K562 (cell line): ENCODE results near the gene KATNB1. TPM values are rescaled to one million over a fixed set of nuclear protein-coding genes. Genes with fewer than 3 reads are reported as not detected.
A peak's percentile ranks its signal among the peaks of the same experiment; 100 is the strongest.

ENCODE experiments used
- BACH1 ChIP-seq: fragments of 200-800 bp; sonication (Bioruptor generic); IDR thresholded peaks from 2 replicates; pipeline ENCODE4 v1.6.1; 2016; ENCODE audit warnings: missing genetic modification characterization, missing compliant biosample characterization
- FOXA1 ChIP-seq: fragments of 450-650 bp; IDR thresholded peaks from 2 replicates; pipeline ENCODE4 v1.6.1; 2016; ENCODE audit warnings: mild to moderate bottlenecking, borderline replicate concordance
- FOXJ2 ChIP-seq: fragments of 200-800 bp; sonication (Bioruptor generic); IDR thresholded peaks from 2 replicates; pipeline ENCODE4 v1.6.1; 2016; ENCODE audit warnings: missing genetic modification characterization, missing compliant biosample characterization
- JUN ChIP-seq, 2 experiments: sonication (generic) in 1 of 2; formaldehyde crosslinking in 1 of 2; IDR thresholded peaks; 2 replicates each; pipeline versions ENCODE4 v1.6.1 to v1.8.0; 2012 to 2022; ENCODE audit warnings: borderline replicate concordance in 2 of 2, mild to moderate bottlenecking in 2 of 2, improper control_type of control experiment in 1 of 2, low read depth in 1 of 2, low read length in 1 of 2, missing genetic modification reagents in 1 of 2
- NR2C2 ChIP-seq, 2 experiments: fragments of 200-800 bp in 1 of 2; sonication (Bioruptor generic) in 1 of 2; sonication (generic) in 1 of 2; formaldehyde crosslinking in 1 of 2; IDR thresholded peaks; 2 replicates each; pipeline versions ENCODE4 v1.6.1 to v1.8.0; 2016 to 2022; ENCODE audit warnings: mild to moderate bottlenecking in 1 of 2, missing compliant biosample characterization in 1 of 2, missing genetic modification characterization in 1 of 2, missing genetic modification reagents in 1 of 2
- PCBP1 ChIP-seq: fragments of 200-400 bp; formaldehyde crosslinking; IDR thresholded peaks from 2 replicates; pipeline ENCODE4 v1.6.1; 2018; ENCODE audit warnings: mild to moderate bottlenecking, low read depth, low read length; ENCODE audit not compliant: poor library complexity, severe bottlenecking
- PURB ChIP-seq: sonication (generic); formaldehyde crosslinking; IDR thresholded peaks from 2 replicates; pipeline ENCODE4 v1.9.0; 2021; ENCODE audit warnings: low read depth, mild to moderate bottlenecking, missing genetic modification reagents
- RCOR1 ChIP-seq, 2 experiments: IDR thresholded peaks; 2 replicates each; pipeline ENCODE4 v1.6.1; 2012; ENCODE audit warnings: low read depth in 2 of 2, low read length in 2 of 2, borderline replicate concordance in 1 of 2, improper control_type of control experiment in 1 of 2
- RFX7 ChIP-seq: fragments of 250-450 bp; sonication (Bioruptor Pico); IDR thresholded peaks from 2 replicates; pipeline ENCODE4 v1.5.1; 2021; ENCODE audit warnings: mild to moderate bottlenecking
- SRSF9 ChIP-seq: fragments of 200-400 bp; formaldehyde crosslinking; IDR thresholded peaks from 2 replicates; pipeline ENCODE4 v1.6.1; 2017; ENCODE audit warnings: low read depth, low read length, borderline replicate concordance
- U2AF1 ChIP-seq: fragments of 200-400 bp; formaldehyde crosslinking; optimal IDR thresholded peaks from 2 replicates; pipeline ENCODE3; 2017; ENCODE audit warnings: mild to moderate bottlenecking, low read depth, low read length, moderate library complexity
- ZNF436 ChIP-seq: fragments of 250-450, 450-650 bp; sonication (Bioruptor Pico); formaldehyde crosslinking; IDR thresholded peaks from 2 replicates; pipeline ENCODE4 v1.7.0; 2020; ENCODE audit warnings: mild to moderate bottlenecking
- polyA plus RNA-seq, 8 experiments: library from polyadenylated mRNA; depleted of rRNA in 4 of 8; stranded (reverse) in 5 of 8; unstranded in 3 of 8; fragments of >200 nt; fragmentation: Nextera tagmentation in 2 of 8; fragmentation: Illumina TruSeq in 1 of 8; extraction: Ambion mirVana in 2 of 8; extraction: Trizol in 1 of 8; gene quantifications; 2 replicates each; pipeline versions ENCODE4 v1.2.1 to v1.2.3, GENCODE V29; 2011 to 2014; ENCODE audit warnings: inconsistent platforms in 1 of 8, missing spikeins in 1 of 8
- total RNA-seq, 7 experiments: library from RNA; depleted of rRNA in 6 of 7; stranded (reverse); fragments of >200 nt in 6 of 7; fragmentation: Illumina TruSeq in 2 of 7; extraction: Trizol in 2 of 7; gene quantifications; 2 replicates each; pipeline versions ENCODE4 v1.2.1 to v1.2.3, GENCODE V29; 2011 to 2021; ENCODE audit warnings: low replicate concordance in 1 of 7
- TF ChIP-seq, protein P1 (sequence below): fragments of 250-450 bp; sonication (Bioruptor Pico); IDR thresholded peaks from 2 replicates; pipeline ENCODE4 v1.8.0; 2022; ENCODE audit warnings: moderate library complexity, mild to moderate bottlenecking, inconsistent platforms
- TF ChIP-seq, protein P2 (sequence below): fragments of 250-450 bp; sonication (Bioruptor Pico); IDR thresholded peaks from 2 replicates; pipeline ENCODE4 v1.4.0; 2020; ENCODE audit warnings: mild to moderate bottlenecking, moderate library complexity, borderline replicate concordance
- TF ChIP-seq, protein P3 (sequence below): sonication (generic); formaldehyde crosslinking; IDR thresholded peaks from 2 replicates; pipeline ENCODE4 v1.8.1; 2022; ENCODE audit warnings: missing genetic modification reagents
- TF ChIP-seq, protein P4 (sequence below): sonication (generic); formaldehyde crosslinking; IDR thresholded peaks from 2 replicates; pipeline ENCODE4 v1.8.0; 2022; ENCODE audit warnings: mild to moderate bottlenecking, low read depth, missing genetic modification reagents
- TF ChIP-seq, protein P5 (sequence below): fragments of 450-650 bp; formaldehyde crosslinking; IDR thresholded peaks from 2 replicates; pipeline ENCODE4 v1.4.0; 2022; ENCODE audit warnings: missing genetic modification characterization
- TF ChIP-seq, protein P6 (sequence below): sonication (generic); IDR thresholded peaks from 2 replicates; pipeline ENCODE4 v1.6.1; 2016

KATNB1 gene
- total and polyA plus RNA-seq, 9 of the 15 experiments (the other 6 are each of a cell fraction or from before 2014, with no cell fraction given), result 1.2 to 52.6 (median 21.9) TPM

DNA sequence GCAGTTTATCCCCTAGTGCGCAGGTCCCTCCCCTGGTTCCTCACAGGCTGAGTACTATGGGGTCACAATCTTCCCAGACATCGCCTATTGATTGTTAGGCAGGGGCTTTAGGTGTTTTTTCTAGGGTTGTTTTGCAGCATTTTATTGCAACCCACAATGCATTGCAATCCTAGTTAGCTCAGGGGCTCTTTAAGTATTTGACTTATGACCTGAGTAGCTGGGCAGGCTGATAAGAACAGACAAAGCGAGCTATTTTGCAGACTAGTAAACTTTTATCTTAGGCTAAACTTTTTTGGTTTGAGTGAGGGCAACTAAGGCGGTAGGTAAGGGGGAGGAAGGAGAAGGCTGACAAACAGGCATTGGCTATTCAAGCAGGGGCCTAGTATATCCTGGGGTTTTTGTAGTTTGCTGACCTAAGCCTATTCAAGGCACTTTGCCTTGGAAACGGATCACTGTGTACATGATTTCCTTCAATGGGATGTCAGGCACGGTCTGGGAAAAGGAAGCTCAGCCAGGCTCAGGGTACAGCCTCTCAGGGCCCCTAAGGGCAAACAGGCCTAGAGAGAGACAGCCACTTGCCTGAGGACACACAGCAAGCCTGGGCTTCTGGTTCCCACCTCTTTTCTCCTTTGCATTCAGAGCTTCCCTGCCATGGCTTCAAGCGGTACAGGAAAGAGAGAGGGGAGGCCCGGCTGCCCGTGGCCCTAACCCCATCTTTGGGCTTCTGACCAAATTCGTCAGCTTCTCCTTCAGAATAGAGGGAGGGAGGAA, 34.6 kb upstream of the KATNB1 start (continued):
- TF ChIP-seq RCOR1 (IDR thresholded peaks at IDR 0.05; ENCODE audit: borderline replicate concordance in 1 of 2, low read depth in 2 of 2, low read length in 2 of 2) (no peak), NR2C2 (CRISPR knock-in tag; IDR thresholded peaks at IDR 0.05) (peak; percentile 41; the same call in 1 of the 2 replicates), NR2C2 (tag; IDR thresholded peaks at IDR 0.05) (peak; percentile 94), BACH1 (tag) (no peak), ZNF436 (CRISPR knock-in tag) (no peak), RFX7 (CRISPR knock-in tag) (no peak), U2AF1 (no peak), JUN (IDR thresholded peaks at IDR 0.05; ENCODE audit: borderline replicate concordance, low read depth, low read length) (no peak), JUN (CRISPR knock-in tag; IDR thresholded peaks at IDR 0.05; ENCODE audit: borderline replicate concordance) (no peak), FOXA1 (no peak), FOXJ2 (no peak), PCBP1 (no peak), PURB (CRISPR knock-in tag) (no peak), SRSF9 (no peak)
- TF ChIP-seq, protein P1, sequence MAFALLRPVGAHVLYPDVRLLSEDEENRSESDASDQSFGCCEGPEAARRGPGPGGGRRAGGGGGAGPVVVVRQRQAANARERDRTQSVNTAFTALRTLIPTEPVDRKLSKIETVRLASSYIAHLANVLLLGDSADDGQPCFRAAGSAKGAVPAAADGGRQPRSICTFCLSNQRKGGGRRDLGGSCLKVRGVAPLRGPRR (CRISPR knock-in tag), result no peak
- TF ChIP-seq, protein P2, sequence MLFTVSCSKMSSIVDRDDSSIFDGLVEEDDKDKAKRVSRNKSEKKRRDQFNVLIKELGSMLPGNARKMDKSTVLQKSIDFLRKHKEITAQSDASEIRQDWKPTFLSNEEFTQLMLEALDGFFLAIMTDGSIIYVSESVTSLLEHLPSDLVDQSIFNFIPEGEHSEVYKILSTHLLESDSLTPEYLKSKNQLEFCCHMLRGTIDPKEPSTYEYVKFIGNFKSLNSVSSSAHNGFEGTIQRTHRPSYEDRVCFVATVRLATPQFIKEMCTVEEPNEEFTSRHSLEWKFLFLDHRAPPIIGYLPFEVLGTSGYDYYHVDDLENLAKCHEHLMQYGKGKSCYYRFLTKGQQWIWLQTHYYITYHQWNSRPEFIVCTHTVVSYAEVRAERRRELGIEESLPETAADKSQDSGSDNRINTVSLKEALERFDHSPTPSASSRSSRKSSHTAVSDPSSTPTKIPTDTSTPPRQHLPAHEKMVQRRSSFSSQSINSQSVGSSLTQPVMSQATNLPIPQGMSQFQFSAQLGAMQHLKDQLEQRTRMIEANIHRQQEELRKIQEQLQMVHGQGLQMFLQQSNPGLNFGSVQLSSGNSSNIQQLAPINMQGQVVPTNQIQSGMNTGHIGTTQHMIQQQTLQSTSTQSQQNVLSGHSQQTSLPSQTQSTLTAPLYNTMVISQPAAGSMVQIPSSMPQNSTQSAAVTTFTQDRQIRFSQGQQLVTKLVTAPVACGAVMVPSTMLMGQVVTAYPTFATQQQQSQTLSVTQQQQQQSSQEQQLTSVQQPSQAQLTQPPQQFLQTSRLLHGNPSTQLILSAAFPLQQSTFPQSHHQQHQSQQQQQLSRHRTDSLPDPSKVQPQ, result no peak
- TF ChIP-seq, protein P3, sequence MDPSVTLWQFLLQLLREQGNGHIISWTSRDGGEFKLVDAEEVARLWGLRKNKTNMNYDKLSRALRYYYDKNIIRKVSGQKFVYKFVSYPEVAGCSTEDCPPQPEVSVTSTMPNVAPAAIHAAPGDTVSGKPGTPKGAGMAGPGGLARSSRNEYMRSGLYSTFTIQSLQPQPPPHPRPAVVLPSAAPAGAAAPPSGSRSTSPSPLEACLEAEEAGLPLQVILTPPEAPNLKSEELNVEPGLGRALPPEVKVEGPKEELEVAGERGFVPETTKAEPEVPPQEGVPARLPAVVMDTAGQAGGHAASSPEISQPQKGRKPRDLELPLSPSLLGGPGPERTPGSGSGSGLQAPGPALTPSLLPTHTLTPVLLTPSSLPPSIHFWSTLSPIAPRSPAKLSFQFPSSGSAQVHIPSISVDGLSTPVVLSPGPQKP (CRISPR knock-in tag), result no peak
- TF ChIP-seq, protein P4, sequence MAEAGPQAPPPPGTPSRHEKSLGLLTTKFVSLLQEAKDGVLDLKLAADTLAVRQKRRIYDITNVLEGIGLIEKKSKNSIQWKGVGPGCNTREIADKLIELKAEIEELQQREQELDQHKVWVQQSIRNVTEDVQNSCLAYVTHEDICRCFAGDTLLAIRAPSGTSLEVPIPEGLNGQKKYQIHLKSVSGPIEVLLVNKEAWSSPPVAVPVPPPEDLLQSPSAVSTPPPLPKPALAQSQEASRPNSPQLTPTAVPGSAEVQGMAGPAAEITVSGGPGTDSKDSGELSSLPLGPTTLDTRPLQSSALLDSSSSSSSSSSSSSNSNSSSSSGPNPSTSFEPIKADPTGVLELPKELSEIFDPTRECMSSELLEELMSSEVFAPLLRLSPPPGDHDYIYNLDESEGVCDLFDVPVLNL (CRISPR knock-in tag), result no peak
- TF ChIP-seq, protein P5, sequence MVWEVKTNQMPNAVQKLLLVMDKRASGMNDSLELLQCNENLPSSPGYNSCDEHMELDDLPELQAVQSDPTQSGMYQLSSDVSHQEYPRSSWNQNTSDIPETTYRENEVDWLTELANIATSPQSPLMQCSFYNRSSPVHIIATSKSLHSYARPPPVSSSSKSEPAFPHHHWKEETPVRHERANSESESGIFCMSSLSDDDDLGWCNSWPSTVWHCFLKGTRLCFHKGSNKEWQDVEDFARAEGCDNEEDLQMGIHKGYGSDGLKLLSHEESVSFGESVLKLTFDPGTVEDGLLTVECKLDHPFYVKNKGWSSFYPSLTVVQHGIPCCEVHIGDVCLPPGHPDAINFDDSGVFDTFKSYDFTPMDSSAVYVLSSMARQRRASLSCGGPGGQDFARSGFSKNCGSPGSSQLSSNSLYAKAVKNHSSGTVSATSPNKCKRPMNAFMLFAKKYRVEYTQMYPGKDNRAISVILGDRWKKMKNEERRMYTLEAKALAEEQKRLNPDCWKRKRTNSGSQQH (CRISPR knock-in tag), result no peak
- TF ChIP-seq, protein P6, sequence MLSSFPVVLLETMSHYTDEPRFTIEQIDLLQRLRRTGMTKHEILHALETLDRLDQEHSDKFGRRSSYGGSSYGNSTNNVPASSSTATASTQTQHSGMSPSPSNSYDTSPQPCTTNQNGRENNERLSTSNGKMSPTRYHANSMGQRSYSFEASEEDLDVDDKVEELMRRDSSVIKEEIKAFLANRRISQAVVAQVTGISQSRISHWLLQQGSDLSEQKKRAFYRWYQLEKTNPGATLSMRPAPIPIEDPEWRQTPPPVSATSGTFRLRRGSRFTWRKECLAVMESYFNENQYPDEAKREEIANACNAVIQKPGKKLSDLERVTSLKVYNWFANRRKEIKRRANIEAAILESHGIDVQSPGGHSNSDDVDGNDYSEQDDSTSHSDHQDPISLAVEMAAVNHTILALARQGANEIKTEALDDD, result peak; percentile 100
